Endothelial cell of umbilical vein (primary cell): ENCODE data around the gene AIF1L. TPM values are rescaled to one million over a fixed set of nuclear protein-coding genes. Genes with fewer than 3 reads are reported as not detected.

Source experiments
- BruUV-seq: library from RNA; stranded (reverse); fragments of 400-500 nt; replicated peaks from 2 replicates; lab custom pipeline; 2021; lab: Mats Ljungman, UMichigan
- CTCF ChIA-PET: fragments of 300-600, 350-600 bp; sonication (Branson Sonifier 250); formaldehyde crosslinking; loops from one replicate; lab custom pipeline; 2021; ENCODE audit warnings: antibody characterized with exemption, inconsistent platforms; lab: Charles Lee
- POLR2A ChIA-PET: fragments of 300-600, 350-600 bp; sonication (Branson Sonifier 250); formaldehyde crosslinking; loops from one replicate; lab custom pipeline; 2021; ENCODE audit warnings: antibody characterized with exemption, inconsistent platforms; lab: Charles Lee
- DNase-seq: peaks from one replicate; pipeline ENCODE4 v3.0.0-alpha.2; 2011; ENCODE audit warnings: low read depth, low spot score
- FAIRE-seq: peaks from 2 replicates; lab custom pipeline; 2011; peaks lifted over from hg19 to GRCh38; lab: Jason Lieb, UNC
- H2AFZ ChIP-seq: 2 replicates; pipeline ENCODE4 v1.6.0; 2012; ENCODE audit warnings: low read depth, low read length, control low read depth, inconsistent platforms
- H3K27ac ChIP-seq: 2 replicates; pipeline ENCODE4 v1.5.1; 2011; ENCODE audit warnings: low read depth, mild to moderate bottlenecking, control low read depth, low read length, moderate library complexity; ENCODE audit not compliant: insufficient read depth
- H3K27me3 ChIP-seq, 2 experiments: 2 replicates each; pipeline versions ENCODE4 v1.6.0 to v1.6.1; 2011; ENCODE audit warnings: low read length in 2 of 2, mixed read lengths in 1 of 2; ENCODE audit not compliant: control insufficient read depth in 2 of 2, insufficient read depth in 2 of 2
- H3K36me3 ChIP-seq, 2 experiments: 2 replicates in 1 of 2; 3 replicates in 1 of 2; pipeline ENCODE4 v1.5.1; 2011; ENCODE audit warnings: low read length in 2 of 2, mild to moderate bottlenecking in 1 of 2, moderate library complexity in 1 of 2; ENCODE audit not compliant: control insufficient read depth in 2 of 2, insufficient read depth in 2 of 2; ENCODE audit errors: extremely low read depth in 1 of 2
- H3K4me1 ChIP-seq: 3 replicates; pipeline ENCODE4 v1.5.1; 2011; ENCODE audit warnings: mild to moderate bottlenecking, low read length; ENCODE audit not compliant: control insufficient read depth, insufficient read depth; ENCODE audit errors: extremely low read depth
- H3K4me2 ChIP-seq: 2 replicates; pipeline ENCODE4 v1.6.1; 2011; ENCODE audit warnings: low read length, control low read depth, mixed read lengths; ENCODE audit not compliant: insufficient read depth
- H3K4me3 ChIP-seq, 3 experiments: fragments of 200-600 bp in 1 of 3; sonication (generic), shearing (Covaris generic) in 1 of 3; replicated peaks in 1 of 3; 2 replicates each; pipeline ENCODE4 v1.5.1; 2011 to 2016; ENCODE audit warnings: control low read depth in 3 of 3, low read length in 3 of 3, mild to moderate bottlenecking in 2 of 3, inconsistent platforms in 1 of 3, low read depth in 1 of 3, moderate library complexity in 1 of 3; ENCODE audit not compliant: insufficient read depth in 1 of 3
- H3K79me2 ChIP-seq: 2 replicates; pipeline ENCODE4 v1.6.0; 2012; ENCODE audit warnings: low read length, inconsistent platforms; ENCODE audit not compliant: control insufficient read depth, insufficient read depth
- H3K9ac ChIP-seq: replicated peaks from 2 replicates; pipeline ENCODE3; 2011; ENCODE audit warnings: low read length, control low read depth; ENCODE audit not compliant: insufficient read depth; ENCODE audit errors: extremely low read depth
- H3K9me1 ChIP-seq: replicated peaks from 3 replicates; pipeline ENCODE4 v1.6.0; 2011; ENCODE audit warnings: mild to moderate bottlenecking, low read length; ENCODE audit not compliant: control insufficient read depth, insufficient read depth; ENCODE audit errors: extremely low read depth
- H3K9me3 ChIP-seq: replicated peaks from 2 replicates; pipeline ENCODE4 v1.5.1; 2012; ENCODE audit warnings: low read length, inconsistent platforms; ENCODE audit not compliant: control insufficient read depth, insufficient read depth
- H4K20me1 ChIP-seq: replicated peaks from 2 replicates; pipeline ENCODE3; 2011; ENCODE audit warnings: mild to moderate bottlenecking, low read length; ENCODE audit not compliant: control insufficient read depth, insufficient read depth; ENCODE audit errors: extremely low read depth
- EZH2 ChIP-seq: IDR thresholded peaks from 2 replicates; pipeline ENCODE4 v1.6.1; 2012; ENCODE audit warnings: borderline replicate concordance, low read depth, mild to moderate bottlenecking, moderate library complexity, low read length, inconsistent platforms; ENCODE audit not compliant: severe bottlenecking
- GATA2 ChIP-seq: IDR thresholded peaks from 2 replicates; pipeline ENCODE4 v1.7.0; 2011; ENCODE audit warnings: low read depth, mild to moderate bottlenecking, moderate library complexity, mixed read lengths, low read length; ENCODE audit not compliant: insufficient read length, insufficient read depth
- JUN ChIP-seq: IDR thresholded peaks from 2 replicates; pipeline ENCODE4 v1.6.1; 2011; ENCODE audit warnings: borderline replicate concordance, low read depth; ENCODE audit not compliant: insufficient read length, insufficient read depth
- MYC ChIP-seq: IDR thresholded peaks from one replicate; pipeline ENCODE4 v1.6.1; 2011; ENCODE audit warnings: mild to moderate bottlenecking, low read depth, low read length
- POLR2A ChIP-seq: IDR thresholded peaks from 2 replicates; pipeline ENCODE4 v1.6.1; 2012; ENCODE audit warnings: low read depth, mild to moderate bottlenecking, control low read depth, low read length
- POLR2AphosphoS5 ChIP-seq: IDR thresholded peaks from 2 replicates; pipeline ENCODE4 v1.6.1; 2012; ENCODE audit warnings: low read depth, mild to moderate bottlenecking, control low read depth, low read length, moderate library complexity; ENCODE audit not compliant: insufficient read depth
- dilution Hi-C: fragments of 300-500 bp; cut with MboI; formaldehyde crosslinking; loops from one replicate; pipeline ENCODE4 v1.15.0; 2019; ENCODE audit warnings: low sequenced_read_pairs; ENCODE audit not compliant: extremely low pct_ligation_motif_present
- intact Hi-C: fragments of 100-400 bp; cut with micrococcal nuclease; formaldehyde crosslinking; loops from one replicate; pipeline ENCODE4 v1.10.0; 2022
- polyA plus RNA-seq, 4 experiments: library from polyadenylated mRNA; depleted of rRNA in 3 of 4; stranded (reverse) in 3 of 4; unstranded in 1 of 4; fragments of >200 nt; gene quantifications; 2 replicates each; pipeline versions ENCODE4 v1.2.1 to v1.2.3, GENCODE V29; 2011 to 2012; ENCODE audit warnings: missing spikeins in 1 of 4
- total RNA-seq: library from RNA; stranded (reverse); gene quantifications from 2 replicates; pipeline ENCODE4 v1.2.3, GENCODE V29; 2021

AIF1L gene
- total and polyA plus RNA-seq, 2 donors (not counting 3 experiments of a cell fraction or from before 2014, with no cell fraction given) = 17.8 to 39.7 TPM

DNA sequence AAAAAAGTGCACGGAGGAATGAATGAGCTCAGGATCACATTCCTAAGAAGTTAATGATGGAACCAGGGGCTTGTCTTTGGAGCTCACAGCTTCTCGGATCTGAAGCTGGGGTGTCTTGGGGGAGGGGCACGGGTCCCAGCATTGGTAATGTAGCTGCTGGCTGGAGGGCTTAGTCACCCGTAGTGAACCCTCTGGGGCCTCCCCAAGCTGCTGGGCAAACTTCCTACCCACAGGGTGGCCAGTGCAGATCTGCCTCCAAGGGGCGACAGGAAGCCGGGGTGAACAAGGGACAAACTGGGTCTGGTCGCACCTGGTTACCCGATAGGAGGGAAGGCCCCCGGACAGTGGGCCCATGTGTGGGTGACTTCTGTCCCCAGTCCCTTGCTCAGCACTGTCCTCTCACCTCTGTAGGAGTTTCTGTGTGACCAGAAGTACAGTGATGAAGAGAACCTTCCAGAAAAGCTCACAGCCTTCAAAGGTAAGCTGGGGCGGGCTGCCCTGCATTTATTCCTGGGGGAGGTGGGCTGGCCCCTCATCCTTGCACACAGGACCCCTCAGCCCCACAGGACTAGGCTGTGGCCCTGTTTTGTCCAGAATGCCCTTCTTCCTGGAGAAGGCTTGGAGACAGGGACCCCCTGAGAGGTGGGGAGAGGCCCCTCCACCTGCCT is 15.0 kb downstream of the AIF1L start:
- TF ChIP-seq MYC (no peak), GATA2 (no peak), JUN (no peak)
- dilution Hi-C loops = no loop called here

DNA sequence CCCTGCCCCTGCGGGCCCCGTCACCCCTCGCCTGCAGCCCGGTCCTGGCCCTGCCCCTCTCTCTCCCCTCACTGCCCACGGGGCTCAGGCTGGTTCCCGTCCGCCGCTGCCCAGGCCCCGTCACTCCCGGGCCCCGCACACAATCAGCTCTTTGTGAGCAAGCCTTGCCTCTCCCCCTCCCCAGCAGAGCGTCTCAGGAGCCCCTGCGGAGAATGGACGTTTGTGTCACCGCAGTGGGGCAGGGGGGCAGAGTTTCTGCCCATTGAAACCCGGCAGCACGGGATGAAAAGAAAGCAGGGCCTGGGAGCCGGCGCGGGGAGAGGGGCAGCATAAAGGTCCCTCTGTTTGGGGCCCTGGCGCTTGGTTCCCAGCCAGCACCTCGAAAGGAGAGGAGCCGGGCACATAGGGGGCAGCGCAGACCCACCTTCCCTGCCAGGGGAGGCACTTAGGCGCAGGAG is 15.6 kb downstream of the AIF1L start:
- TF ChIP-seq MYC = no peak
- TF ChIP-seq POLR2AphosphoS5 = no peak
- TF ChIP-seq EZH2 = no peak
- no peak for TF ChIP-seq POLR2A
- DNase-seq (no peak), FAIRE-seq (no peak)
- CTCF ChIA-PET = interaction anchor here (1.1 to 1.2 kb wide), 3 partner anchors 13 to 62 kb away, joined by 4 to 7 read pairs (median 5); no protein-coding TSS in a partner anchor
- intact Hi-C loops (no loop called here), dilution Hi-C loops (no loop called here)
- H3K4me2 ChIP-seq = no peak overlapping the region
- no peaks in the 10 kb centered on the region for H3K9me3 ChIP-seq
- H4K20me1 ChIP-seq = no peaks in the 10 kb centered on the region
- no peaks in the 10 kb centered on the region for H3K27me3 ChIP-seq
- H3K9ac ChIP-seq = no peak overlapping the region
- POLR2A ChIA-PET = no interaction called here
- H3K9me1 ChIP-seq = no peaks in the 10 kb centered on the region
- no peak overlapping the region for H2AFZ ChIP-seq
- H3K4me1 ChIP-seq = peaks cover 16% of the 10 kb centered on the region
- H3K79me2 ChIP-seq = no peaks in the 10 kb centered on the region
- BruUV-seq = no TSS peak
- H3K4me3 ChIP-seq = no peak overlapping the region
- no peak overlapping the region for H3K27ac ChIP-seq
- no peaks in the 10 kb centered on the region for H3K36me3 ChIP-seq

More for the DNA sequence above, 15.0 kb downstream of the AIF1L start:
- ChIA-PET POLR2A (interaction anchor here (0.7 kb wide), 1 partner anchor 14 kb away, joined by 4 read pairs; the partner anchor contains the start of gene NUP214), CTCF (interaction anchor here (0.7 to 2.9 kb wide), 5 partner anchors 15 to 65 kb away, joined by 3 to 15 read pairs (median 4); partner anchors contain the start of gene AIF1L)
- DNase-seq (no peak), FAIRE-seq (no peak)
- no peaks in the 10 kb centered on the region for H3K9me1 ChIP-seq
- no peak overlapping the region for H2AFZ ChIP-seq
- no peaks in the 10 kb centered on the region for H4K20me1 ChIP-seq
- no peak overlapping the region for H3K4me2 ChIP-seq
- no TSS peak for BruUV-seq
- peaks cover 10% of the 10 kb centered on the region for H3K4me1 ChIP-seq
- H3K9me3 ChIP-seq = no peaks in the 10 kb centered on the region
- no peaks in the 10 kb centered on the region for H3K79me2 ChIP-seq
- no peak overlapping the region for H3K27ac ChIP-seq
- no peaks in the 10 kb centered on the region for H3K36me3 ChIP-seq
- no peak overlapping the region for H3K9ac ChIP-seq
- intact Hi-C loops = no loop called here
- no peaks in the 10 kb centered on the region for H3K27me3 ChIP-seq
- H3K4me3 ChIP-seq = no peak overlapping the region
